Loucy (cell line): ENCODE data around the gene OR1M1.
"Not testable (repeated sequence)": the region's sequence is repeated elsewhere in the genome, so short reads cannot be mapped to it uniquely, and the experiment has no call there.

Source experiments
- H2AFZ ChIP-seq: fragments of 200-600 bp; sonication (generic); 2 replicates; pipeline ENCODE4 v1.6.0; 2016; ENCODE audit warnings: antibody characterized with exemption, mild to moderate bottlenecking, low read length, moderate library complexity
- H3F3A ChIP-seq: fragments of 200-600 bp; 2 replicates; pipeline ENCODE4 v1.6.0; 2016; ENCODE audit warnings: antibody characterized with exemption, low read depth, mild to moderate bottlenecking
- H3K27me3 ChIP-seq: fragments of 200-600 bp; sonication (generic); 2 replicates; pipeline ENCODE4 v1.6.1; 2014; ENCODE audit warnings: low read length, mild to moderate bottlenecking; ENCODE audit not compliant: insufficient read depth, poor library complexity, severe bottlenecking
- H3K36me3 ChIP-seq: fragments of 200-600 bp; sonication (generic); 2 replicates; pipeline ENCODE4 v1.6.1; 2016; ENCODE audit warnings: low read length; ENCODE audit not compliant: insufficient read depth
- H3K4me1 ChIP-seq: fragments of 200-600 bp; sonication (generic); 2 replicates; pipeline ENCODE4 v1.5.1; 2014; ENCODE audit warnings: low read length, mild to moderate bottlenecking; ENCODE audit not compliant: insufficient read depth, poor library complexity, severe bottlenecking
- H3K4me2 ChIP-seq: fragments of 200-600 bp; sonication (generic); 2 replicates; pipeline ENCODE4 v1.6.0; 2014; ENCODE audit warnings: antibody characterized with exemption, low read length, low read depth, mild to moderate bottlenecking; ENCODE audit not compliant: poor library complexity, severe bottlenecking
- H3K4me3 ChIP-seq: fragments of 200-600 bp; sonication (generic); 2 replicates; pipeline ENCODE4 v1.5.1; 2014; ENCODE audit warnings: low read length, mild to moderate bottlenecking, mixed read lengths; ENCODE audit not compliant: poor library complexity, severe bottlenecking
- H3K79me2 ChIP-seq: fragments of 200-600 bp; sonication (generic); 2 replicates; pipeline ENCODE4 v1.6.1; 2014; ENCODE audit warnings: low read length; ENCODE audit not compliant: insufficient read depth
- H3K9ac ChIP-seq: fragments of 200-600 bp; sonication (generic); 2 replicates; pipeline ENCODE4 v1.6.0; 2014; ENCODE audit warnings: mild to moderate bottlenecking, low read depth, low read length, moderate library complexity; ENCODE audit not compliant: poor library complexity, severe bottlenecking
- H3K9me2 ChIP-seq: fragments of 200-600 bp; sonication (generic); replicated peaks from 2 replicates; pipeline ENCODE4 v1.6.1; 2016; ENCODE audit warnings: low read depth, low read length, mixed read lengths
- H3K9me3 ChIP-seq: fragments of 200-600 bp; sonication (generic); 2 replicates; pipeline ENCODE4 v1.6.1; 2014; ENCODE audit warnings: mild to moderate bottlenecking, antibody characterized with exemption, low read length, low read depth; ENCODE audit not compliant: insufficient read depth
- H4K20me1 ChIP-seq: fragments of 200-600 bp; sonication (generic); 2 replicates; pipeline ENCODE4 v1.6.0; 2014; ENCODE audit warnings: antibody characterized with exemption, low read length, mild to moderate bottlenecking; ENCODE audit not compliant: insufficient read depth, poor library complexity, severe bottlenecking
- CTCF ChIP-seq: fragments of 200-600 bp; sonication (generic); conservative IDR thresholded peaks from 2 replicates; pipeline ENCODE4 v1.5.1; 2014; ENCODE audit warnings: mild to moderate bottlenecking, antibody characterized with exemption, low read length
- EZH2phosphoT487 ChIP-seq: fragments of 200-600 bp; IDR thresholded peaks from 2 replicates; pipeline ENCODE4 v1.6.1; 2018; ENCODE audit warnings: antibody characterized with exemption, mild to moderate bottlenecking, moderate library complexity, borderline replicate concordance

Gene OR1M1

GRCh38 chr19:9044449-9044848 is 42.4 kb upstream of the OR1M1 start:
- H3K9ac ChIP-seq: no peak overlapping the region
- no peaks in the 10 kb centered on the region for H3F3A ChIP-seq
- H3K4me3 ChIP-seq: no peak overlapping the region
- H3K9me2 ChIP-seq: no peaks in the 10 kb centered on the region
- no peaks in the 10 kb centered on the region for H3K27me3 ChIP-seq
- no peaks in the 10 kb centered on the region for H4K20me1 ChIP-seq
- H3K4me2 ChIP-seq: no peak overlapping the region
- no peak overlapping the region for H2AFZ ChIP-seq
- H3K79me2 ChIP-seq: no peaks in the 10 kb centered on the region
- H3K4me1 ChIP-seq: no peaks in the 10 kb centered on the region
- no peaks in the 10 kb centered on the region for H3K9me3 ChIP-seq
- TF ChIP-seq EZH2phosphoT487 (no peak), CTCF (no peak)
- no peaks in the 10 kb centered on the region for H3K36me3 ChIP-seq

GRCh38 chr19:9046694-9047093 is 40.2 kb upstream of the OR1M1 start:
- H3K9me2 ChIP-seq: no peaks in the 10 kb centered on the region
- H3K9ac ChIP-seq: no peak overlapping the region
- H3K27me3 ChIP-seq: no peaks in the 10 kb centered on the region
- H3K4me1 ChIP-seq: no peaks in the 10 kb centered on the region
- TF ChIP-seq EZH2phosphoT487 (no peak), CTCF (no peak)
- H3K36me3 ChIP-seq: no peaks in the 10 kb centered on the region
- no peaks in the 10 kb centered on the region for H3K79me2 ChIP-seq
- H3K9me3 ChIP-seq: no peaks in the 10 kb centered on the region
- H2AFZ ChIP-seq: no peak overlapping the region
- H3K4me2 ChIP-seq: no peak overlapping the region
- no peak overlapping the region for H3K4me3 ChIP-seq
- H4K20me1 ChIP-seq: no peaks in the 10 kb centered on the region
- no peaks in the 10 kb centered on the region for H3F3A ChIP-seq

GRCh38 chr19:9052894-9053293 is 34.0 kb upstream of the OR1M1 start:
- Histone ChIP-seq H3K79me2 (no peaks in the 10 kb centered on the region), H3K9ac (no peak overlapping the region), H3F3A (no peaks in the 10 kb centered on the region), H2AFZ (no peak overlapping the region), H4K20me1 (no peaks in the 10 kb centered on the region), H3K4me1 (no peaks in the 10 kb centered on the region), H3K4me2 (no peak overlapping the region), H3K4me3 (no peak overlapping the region), H3K9me2 (no peaks in the 10 kb centered on the region), H3K9me3 (no peaks in the 10 kb centered on the region), H3K27me3 (no peaks in the 10 kb centered on the region), H3K36me3 (no peaks in the 10 kb centered on the region)
- TF ChIP-seq EZH2phosphoT487 (no peak), CTCF (no peak)

- not testable (repeated sequence) for H3K4me3 ChIP-seq, H3K9me3 ChIP-seq, H3K9ac ChIP-seq, H3K27me3 ChIP-seq, H3K79me2 ChIP-seq, H3K36me3 ChIP-seq, H4K20me1 ChIP-seq, H3K9me2 ChIP-seq, H3K4me2 ChIP-seq, H3F3A ChIP-seq, H2AFZ ChIP-seq, H3K4me1 ChIP-seq
These were observed 33.2 kb upstream of the OR1M1 start for GRCh38 chr19:9053674-9054073.
